Measurements from ENCODE around the gene SLC36A2.
"Not testable (repeated sequence)": the region's sequence is repeated elsewhere in the genome, so short reads cannot be mapped to it uniquely, and the experiment has no call there.

Gene SLC36A2

DNA sequence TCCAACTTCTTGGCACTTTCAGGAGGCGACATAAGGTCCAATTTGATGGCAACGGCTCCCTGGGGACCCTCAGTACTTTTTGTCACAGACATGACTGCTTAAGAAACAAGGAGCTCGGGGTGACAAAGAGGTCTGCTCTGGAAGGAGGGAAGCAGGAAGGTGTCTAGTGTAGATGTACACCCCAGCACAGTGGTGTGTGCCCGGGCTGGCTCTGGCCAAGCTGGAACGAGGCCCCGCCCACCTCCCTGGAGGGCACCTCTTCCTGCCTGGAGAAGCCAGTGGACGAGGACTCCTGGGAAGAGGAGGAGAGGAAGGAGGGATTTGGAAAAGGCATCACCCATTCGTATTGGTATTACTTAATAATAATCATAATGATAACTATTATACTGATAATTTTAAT, at the start of gene SLC36A2:
SLC36A2 (minus strand) TSS at position 191 of the 400 bp plus-strand sequence; CDS start at position 92, 99 bp downstream.
- no peak for DNase-seq (ENCODE audit: low spot score)

DNA sequence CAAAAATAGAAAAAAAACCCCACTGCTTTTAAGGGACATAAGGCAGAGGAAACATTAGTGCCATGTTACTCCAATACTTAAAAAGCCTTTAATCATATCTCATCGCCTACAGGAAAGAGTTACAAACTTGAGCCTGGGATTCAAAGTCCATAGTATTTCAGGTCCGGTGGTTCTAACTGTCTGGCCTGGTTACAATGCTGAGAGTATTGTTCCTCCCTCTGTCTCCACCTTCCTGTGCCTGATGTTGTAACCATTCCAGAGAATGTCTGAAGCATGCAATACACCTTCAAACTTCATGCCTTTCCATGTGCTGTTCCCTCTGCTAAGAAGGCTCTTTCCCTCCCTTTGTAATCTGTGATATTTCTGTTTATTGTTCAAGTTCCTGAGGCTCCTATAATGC, 41.6 kb upstream of the SLC36A2 start:
- no peak for DNase-seq (ENCODE audit: low spot score)

DNA sequence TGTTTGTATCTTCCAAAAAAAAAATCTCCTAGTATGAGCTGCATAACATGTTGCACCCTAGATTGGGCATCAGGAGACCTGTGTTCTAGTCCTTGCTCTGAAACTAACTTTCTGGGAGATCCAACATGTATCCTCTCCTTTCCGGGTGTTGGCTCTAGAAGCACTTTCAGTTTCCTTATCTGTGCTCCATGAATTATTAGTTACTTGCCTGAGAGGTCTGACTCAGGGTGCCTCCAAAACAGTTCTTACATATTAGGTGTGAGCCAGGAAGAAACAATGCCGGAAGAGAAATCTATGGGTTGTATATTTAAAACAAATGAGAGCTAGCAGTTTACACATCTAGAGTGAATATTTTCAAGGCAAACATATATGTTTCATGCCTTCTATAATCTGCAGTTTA, 36.7 kb upstream of the SLC36A2 start:
- DNase-seq (ENCODE audit: low spot score) = no peak

DNA sequence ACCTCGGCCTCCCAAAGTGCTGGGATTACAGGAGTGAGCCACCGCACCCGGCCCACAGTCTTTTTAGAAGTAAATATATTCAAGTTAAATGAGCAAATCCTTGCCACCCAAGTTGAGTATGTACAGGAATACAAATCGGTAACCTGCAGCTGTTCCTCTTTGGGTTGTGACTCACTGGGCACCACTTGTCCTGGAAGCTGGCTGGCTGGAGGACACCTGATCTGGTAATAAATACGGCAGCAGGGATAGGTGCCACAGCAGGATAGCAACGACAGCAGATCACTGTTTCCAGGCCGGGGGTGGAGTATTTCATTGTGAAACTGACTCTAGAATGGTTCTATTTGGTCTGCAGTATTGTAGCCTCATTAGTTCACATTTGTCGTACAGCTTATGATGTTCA, 35.7 kb upstream of the SLC36A2 start:
- no peak for DNase-seq (ENCODE audit: low spot score)

DNA sequence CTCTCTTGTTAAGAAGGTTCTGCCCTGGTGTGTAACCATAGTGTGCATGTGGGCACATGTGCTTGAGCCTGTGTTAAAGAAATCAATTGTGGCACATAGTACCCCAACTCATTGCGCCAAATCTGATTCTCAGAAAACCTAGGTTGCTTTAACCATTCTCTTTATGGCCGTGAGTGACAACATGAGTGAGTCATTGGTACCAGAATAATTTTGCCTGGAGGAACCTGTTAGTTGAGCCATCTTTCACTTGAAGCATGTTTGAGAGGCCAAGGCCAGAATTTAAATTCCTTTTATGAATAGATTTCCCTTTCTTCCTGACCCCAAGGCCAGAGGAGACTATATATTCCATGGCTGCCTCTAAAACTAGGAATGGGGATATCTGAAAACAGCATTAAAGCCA, 35.2 kb upstream of the SLC36A2 start:
- DNase-seq (ENCODE audit: low spot score) = no peak

DNA sequence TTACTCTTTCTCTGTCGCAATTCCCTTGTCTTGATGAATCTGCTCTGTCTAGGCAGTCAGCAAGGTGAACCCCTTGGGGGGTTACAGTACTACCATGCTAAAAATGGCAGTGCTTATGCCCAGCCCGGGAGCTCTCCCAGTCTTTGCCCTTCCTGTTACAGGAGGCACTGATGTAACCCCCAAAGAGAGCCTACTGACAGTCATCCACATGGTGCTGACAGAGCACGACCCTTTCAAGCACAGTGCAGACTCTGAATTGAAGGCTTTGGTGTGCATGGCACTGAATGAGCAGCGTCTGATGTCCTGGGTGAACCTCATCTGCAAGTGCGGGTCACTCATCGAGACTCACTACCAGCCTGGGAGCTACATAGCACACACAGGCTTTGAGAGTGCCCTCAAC, 34.5 kb upstream of the SLC36A2 start:
- no peak for DNase-seq (ENCODE audit: low spot score)

DNA sequence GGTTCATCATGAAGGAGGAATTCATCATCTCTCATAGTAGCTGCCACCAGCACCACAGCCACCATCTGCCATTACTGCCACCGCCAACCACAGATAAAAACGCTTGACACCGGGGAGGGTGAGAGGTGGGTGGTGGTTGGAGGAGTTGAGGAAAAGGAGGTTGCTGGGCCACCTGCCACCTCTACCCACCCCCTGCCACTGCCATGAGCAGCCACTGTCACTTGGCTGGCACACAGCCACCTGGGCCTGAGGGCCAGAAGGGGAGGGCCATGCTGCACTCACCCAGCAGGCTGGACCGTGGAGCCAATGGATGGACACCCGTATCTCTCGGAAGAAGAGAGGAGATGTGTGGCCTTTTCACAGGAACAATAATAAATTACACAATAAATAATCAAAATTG, 31.3 kb upstream of the SLC36A2 start:
- no peak for DNase-seq (ENCODE audit: low spot score)

DNA sequence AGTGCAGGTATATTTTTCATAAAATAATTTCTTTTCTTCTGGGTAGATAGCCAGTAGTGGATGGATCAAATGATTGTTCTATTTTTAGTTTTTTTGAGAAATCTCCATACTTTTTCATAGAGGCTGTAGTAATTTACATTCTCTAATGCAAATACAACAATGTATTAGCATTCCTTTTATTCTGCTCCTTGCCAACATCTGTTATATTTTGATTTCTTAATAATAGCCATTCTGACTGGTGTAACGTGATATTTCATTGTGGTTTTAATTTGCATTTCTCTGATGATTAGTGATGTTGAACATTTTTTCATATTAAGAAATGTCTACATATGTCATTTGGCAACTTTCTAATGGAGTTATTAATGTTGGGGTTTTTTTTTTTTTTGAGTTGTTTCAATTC, 27.2 kb upstream of the SLC36A2 start:
- DNase-seq (ENCODE audit: low spot score) = no peak

DNA sequence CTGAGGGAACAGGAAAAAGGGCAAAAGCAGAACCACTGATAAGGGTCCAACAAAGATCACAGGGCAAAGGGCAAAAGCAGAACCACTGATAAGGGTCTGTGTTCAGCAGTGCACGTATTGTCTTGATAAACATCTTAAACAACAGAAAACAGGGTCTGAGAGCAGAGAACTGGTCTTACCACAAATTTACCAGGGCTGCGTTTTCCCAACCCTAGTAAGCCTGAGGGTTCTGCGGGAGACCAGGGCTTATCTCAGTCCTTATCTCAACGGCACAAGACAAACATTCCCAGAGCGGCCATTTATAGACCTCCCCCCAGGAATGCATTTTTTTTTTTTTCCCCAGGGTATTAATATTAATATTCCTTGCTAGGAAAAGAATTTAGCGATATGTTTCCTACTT, 19.7 kb upstream of the SLC36A2 start:
- not testable (repeated sequence) for DNase-seq (ENCODE audit: low spot score)

DNA sequence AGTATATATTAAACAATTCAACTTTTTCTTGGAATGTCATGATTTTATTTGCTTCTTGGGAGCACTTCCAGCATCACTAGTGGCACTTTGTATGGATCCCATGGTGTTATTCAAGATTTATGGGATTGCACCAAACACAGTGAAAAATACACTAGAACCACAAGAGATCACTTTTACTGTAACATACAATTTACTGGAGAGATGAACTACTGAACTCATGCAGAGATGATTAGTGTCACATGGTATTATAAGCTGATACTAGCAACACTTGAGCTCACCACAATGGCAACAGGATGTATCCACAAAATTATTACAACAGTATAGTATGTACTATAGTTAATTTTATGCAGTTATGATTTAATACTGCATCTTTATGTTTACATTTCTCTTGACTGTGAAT, 16.3 kb upstream of the SLC36A2 start:
- DNase-seq (ENCODE audit: low spot score) = no peak

DNA sequence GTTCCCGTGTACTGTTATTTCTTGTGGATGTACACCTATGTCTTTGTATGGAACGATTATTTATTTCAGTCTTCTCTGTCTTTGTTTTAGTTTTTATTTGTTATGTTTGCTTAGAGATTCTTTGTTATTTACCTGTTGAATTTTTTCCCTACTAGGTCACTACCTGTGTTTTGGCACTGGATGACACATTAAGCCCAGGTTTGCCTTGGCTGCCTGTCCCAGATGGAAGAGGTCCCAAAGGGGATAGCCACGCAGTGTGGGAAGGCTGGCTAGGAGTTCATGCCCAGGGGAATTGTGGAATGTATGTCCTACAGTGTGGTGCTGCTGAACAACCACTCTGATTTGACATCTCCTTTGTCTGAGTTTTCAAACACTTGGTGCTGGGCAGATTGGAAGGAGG, 15.6 kb upstream of the SLC36A2 start:
- no peak for DNase-seq (ENCODE audit: low spot score)

DNA sequence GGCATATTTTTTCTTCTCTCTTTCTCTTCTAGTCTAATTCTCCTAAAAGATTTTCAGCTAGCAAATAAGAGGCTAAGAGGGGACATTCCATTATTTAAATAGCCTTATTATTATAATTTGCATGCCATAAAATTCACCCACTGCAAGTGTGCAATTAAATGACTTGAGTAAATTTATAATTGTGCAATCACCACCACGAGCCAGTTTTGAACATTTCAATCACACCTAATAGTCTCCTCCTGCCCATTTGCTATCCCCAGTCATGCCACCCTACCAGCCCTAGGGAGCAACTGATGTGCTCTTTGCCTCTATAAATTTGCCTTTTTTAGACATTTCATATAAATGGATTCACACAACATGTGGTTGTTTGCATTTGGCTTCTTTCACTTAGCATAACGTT, 12.0 kb upstream of the SLC36A2 start:
- DNase-seq (ENCODE audit: low spot score) = no peak

DNA sequence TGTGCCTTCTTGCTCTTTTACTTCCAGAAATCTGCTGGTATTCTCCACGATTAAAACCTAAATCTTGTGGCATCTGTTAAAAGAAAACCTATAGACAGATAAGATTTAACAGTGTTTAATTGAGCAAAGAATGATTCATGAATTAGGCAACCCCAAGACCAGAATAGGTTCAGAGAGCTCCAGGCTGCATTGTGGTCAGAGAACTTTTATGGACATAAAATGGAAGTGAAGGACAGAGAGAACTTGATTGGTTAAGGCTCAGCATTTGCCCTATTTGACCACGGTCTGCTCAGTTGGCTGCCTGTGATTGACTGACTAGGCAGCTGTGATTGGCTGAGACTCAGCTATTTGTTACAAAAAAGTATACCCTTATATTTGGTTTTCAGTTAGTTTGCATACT, 10.4 kb upstream of the SLC36A2 start:
- DNase-seq (ENCODE audit: low spot score) = no peak

DNA sequence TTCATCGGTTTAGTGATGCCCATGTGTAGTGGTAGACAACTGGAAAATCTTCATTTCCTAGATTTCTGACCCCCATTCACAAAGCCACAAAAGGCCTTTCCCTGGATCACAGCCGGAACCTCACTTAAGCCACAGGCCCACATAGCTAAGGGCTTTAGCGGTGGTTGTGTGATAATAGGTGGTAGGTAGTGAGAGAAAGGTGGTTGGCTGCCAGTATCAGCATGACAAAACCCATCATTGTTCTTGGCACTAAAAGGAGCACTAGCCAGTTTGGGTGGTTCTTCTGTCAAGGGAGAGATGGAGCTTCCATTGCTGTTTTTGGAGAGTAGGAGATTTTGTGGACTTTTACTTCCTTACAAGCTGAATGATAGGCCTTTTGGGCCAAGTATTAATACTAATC, 9.7 kb upstream of the SLC36A2 start:
- DNase-seq (ENCODE audit: low spot score) = no peak

DNA sequence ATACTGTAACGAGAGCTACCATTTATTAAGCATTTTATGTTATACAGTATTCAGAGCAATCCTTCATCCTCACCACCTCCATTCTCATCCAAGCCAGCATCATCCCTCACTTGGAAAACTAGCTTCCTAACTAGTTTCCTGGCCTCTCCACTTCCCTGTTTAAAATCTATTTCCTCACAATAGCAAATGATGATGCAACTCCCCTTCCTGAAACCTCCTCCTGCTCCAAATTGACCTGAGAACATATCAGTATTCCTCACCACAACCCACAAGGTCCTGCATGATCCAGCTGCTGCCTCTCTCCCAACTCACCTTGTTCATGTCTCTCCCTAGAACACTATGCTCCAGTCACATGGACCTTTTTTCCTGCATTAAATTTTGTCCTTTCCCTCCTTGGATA, 4.3 kb upstream of the SLC36A2 start:
- DNase-seq (ENCODE audit: low spot score) = no peak

DNA sequence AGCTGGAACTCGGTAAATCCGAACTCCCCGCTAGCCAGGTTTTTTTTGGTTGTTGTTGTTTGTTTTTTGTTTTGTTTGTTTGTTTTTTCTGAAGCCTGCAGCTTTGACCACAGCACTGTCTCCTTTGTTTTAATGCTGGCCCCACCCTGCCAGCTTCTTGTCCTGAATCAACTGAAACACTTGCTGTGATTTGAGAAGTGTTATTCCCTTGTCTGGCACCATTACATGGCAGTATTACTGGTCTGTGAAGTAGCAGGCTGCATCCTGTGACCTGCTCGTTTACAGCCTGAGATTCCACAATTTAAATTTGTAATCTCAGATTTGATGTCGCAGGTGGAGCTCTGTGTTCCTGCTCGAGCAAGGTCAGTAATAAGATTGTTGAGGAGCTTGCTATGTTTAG, 1.4 kb upstream of the SLC36A2 start:
- no peak for DNase-seq (ENCODE audit: low spot score)

DNA sequence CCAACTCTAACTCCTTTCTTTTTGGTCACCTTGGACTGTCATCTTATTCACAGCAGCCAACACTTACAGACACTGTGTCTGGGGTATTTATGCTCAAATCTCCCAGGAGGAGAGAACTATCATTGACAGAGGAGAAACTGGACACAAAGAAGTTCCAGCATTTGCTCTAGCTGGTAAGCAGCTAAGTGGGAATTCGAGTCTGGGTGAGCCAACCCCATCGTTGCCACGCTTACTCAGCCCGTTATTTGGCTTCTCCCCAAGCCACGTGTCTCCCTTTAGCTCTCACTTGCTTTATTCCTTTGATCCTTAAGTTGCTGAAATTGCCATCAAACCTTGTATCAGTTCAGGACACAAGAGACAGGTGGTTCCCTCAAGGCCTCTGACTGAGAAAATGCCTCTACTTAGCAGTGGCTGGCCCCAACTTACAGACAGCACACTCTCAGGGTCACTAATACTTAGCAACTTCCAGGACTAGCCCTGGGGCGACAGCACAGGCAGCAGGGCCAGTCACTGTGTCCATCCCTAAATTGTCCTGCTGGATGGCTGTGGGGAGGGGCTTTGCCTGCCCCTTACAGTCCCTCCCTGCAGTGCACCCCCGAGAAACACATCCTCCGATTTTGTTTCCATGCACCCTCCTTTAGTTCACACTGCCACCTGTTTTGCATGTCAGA, 1.4 kb downstream of the SLC36A2 start:
- no peak for DNase-seq (ENCODE audit: low spot score)

DNA sequence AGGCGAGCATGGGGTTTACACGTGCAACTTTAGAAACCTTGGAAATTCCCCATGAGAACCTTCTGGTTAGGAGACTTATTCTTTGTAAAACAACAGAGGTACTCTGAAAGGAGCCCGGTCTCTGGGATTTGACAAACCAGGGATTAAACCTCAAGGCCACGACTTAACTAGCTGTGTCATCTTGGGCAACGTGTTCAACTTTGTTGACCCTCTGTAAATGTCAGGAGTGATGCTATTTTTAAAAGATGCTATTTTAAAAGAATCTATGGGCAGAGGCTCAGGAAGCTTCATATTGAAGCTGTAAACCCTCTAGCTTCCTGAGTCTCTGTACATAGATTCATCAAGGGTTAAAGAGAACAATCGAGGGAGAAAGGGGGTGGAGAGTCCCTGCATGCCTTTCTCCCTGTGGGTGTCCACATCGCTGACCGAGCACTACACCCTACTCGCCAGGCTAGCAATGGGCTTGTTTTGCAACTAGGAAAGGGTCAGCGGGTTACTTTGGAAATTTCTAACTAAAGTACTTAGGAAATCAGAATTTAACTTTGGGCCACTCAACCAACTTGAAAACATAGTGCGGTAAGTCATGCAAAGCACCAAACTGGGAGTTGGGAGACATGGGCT, 2.1 kb downstream of the SLC36A2 start:
- DNase-seq (ENCODE audit: low spot score) = no peak

DNA sequence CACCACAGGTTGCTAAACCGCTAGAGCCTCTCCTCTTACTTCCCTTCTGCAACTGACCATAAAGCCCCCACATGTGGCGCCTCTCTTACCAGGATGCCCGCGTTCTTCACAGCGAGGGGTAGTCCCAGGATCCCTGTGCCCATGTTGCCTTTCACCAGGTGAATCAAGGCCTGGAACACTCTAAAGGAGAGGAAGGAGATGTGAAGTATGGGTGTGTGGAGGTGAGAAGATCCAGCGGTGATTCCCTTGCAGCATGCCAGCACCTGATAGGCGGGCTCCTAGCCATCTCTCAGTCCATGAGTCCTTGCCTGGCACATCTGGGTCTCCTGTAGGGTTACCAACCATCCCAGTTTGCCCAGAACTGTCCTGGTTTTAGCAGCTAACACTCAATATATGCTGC, 3.3 kb downstream of the SLC36A2 start:
- DNase-seq (ENCODE audit: low spot score) = no peak

DNA sequence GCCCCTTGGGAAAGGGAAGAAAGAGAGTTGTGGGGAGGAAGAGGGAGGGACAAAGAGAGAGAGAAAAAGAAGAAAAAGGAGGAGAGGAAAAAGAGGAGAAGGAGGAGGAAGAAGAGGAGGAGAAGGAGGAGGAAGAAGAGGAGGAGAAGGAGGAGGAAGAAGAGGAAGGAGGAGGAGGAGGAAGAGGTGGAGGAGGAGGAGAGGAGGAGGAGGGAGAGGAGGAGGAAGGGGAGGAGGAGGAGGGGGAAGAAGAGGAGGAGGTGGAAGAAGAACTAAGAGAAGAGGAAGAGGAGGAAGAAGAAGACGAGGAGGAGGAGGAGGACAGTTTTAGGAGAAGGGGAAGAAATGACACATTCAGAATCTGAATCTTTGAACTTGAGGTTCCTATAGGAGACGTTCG, 7.4 kb downstream of the SLC36A2 start:
- DNase-seq (ENCODE audit: low spot score) = no peak

DNA sequence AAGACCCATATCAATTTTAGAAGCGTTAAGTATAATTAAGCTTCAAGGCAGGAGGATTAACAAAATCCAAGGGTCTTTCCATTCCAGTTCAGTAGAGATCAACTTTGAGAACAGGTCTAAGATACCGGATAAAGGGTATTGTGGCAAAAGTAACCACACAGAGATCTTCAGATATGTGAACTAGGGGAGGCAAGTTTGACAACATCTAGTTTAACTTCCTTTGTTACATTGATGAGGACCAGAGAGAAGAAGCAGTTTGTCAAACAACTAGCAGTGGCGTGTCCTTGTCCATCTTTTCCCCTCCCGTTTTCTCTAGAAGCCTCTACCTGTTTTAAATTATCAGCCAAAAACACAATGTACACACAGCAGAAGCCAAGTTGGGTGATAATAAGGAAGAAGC, 8.6 kb downstream of the SLC36A2 start:
- no peak for DNase-seq (ENCODE audit: low spot score)

DNA sequence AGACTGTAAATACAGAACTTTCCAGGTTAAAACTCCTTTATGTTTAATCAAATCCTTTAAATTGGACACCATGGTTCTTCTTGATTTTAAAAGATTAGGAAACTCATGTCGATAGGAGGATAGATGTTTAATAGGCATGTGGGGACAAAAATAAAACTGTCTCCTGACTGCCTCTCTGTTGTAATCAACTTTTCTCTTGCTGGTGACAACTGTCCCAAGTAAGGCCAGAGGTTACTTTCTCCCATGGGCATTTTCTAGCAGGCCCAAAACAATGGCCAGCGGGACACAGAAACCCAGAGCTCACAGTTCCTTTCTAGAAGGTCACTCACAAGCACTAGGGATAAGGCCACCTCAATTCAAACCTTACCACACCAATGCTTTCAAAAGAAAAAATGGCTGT, 14.5 kb downstream of the SLC36A2 start:
- DNase-seq (ENCODE audit: low spot score) = no peak

DNA sequence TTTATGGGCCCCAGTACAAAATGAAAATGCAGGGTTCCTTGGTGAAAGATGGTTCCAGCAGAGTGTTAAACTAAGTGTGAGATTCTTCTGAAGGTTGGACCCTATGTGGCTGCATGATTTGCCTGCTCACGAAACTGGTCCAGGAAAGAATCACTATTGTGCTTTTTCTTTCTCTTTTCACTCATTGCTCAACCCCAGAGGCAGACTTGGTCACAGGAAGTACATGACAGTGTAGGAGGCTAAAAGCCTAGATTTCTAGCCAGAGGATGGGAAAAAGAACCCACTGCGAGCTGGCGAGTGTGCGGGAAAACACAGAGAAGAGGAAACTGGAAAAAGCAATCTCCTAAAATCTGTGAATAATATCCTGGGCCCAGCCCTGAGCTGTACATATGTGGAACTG, 18.6 kb downstream of the SLC36A2 start:
- no peak for DNase-seq (ENCODE audit: low spot score)

DNA sequence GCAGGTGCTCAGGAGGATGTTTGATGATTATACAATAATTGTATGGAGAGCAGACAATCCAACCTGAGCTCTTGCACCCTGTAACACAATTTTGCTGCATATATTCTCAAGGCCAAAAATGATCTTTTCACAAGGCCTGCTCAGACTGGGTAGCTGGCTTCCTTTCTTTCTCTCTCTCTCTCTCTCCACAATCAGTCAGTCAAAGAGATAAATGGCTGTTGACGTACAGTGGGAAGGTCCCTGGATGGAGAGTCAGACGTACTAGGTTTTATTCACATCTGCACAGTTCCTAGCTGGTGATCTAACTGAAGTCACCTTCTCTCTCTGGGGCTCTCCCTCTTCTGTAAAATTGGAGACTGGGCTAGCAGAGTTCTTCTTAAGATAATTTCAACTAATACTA, 19.8 kb downstream of the SLC36A2 start:
- DNase-seq (ENCODE audit: low spot score) = no peak

Data from hematopoietic multipotent progenitor cell treated with erythropoietin and hydrocortisone succinate and interleukin-3 and kit ligand, for 17 days (in vitro differentiated cells).